Lung (tissue), 12 donors: Measurements from ENCODE around the gene MED13L. TPM values are rescaled to one million over a fixed set of nuclear protein-coding genes. Genes with fewer than 3 reads are reported as not detected.

Source experiments
- ATAC-seq: fragments of 200-7000 bp; cut with Tn5 transposase; one replicate; pipeline ENCODE4 v1.9.1; 2020; ENCODE audit warnings: moderate number of reproducible peaks; ENCODE audit not compliant: insufficient read depth, low FRiP score
- DNase-seq, 3 donors: peaks; one replicate each; pipeline ENCODE4 v3.0.0-alpha.2; 2013 to 2017
- H3K27ac ChIP-seq, 2 donors: one replicate each; pipeline ENCODE4 v1.5.1; 2013; ENCODE audit warnings: mild to moderate bottlenecking in 2 of 2, moderate library complexity in 2 of 2, control low read depth in 1 of 2, inconsistent platforms in 1 of 2, low read depth in 1 of 2, low read length in 1 of 2
- H3K27me3 ChIP-seq, 3 donors: one replicate each; pipeline ENCODE4 v1.5.1; 2013; ENCODE audit warnings: low read length in 2 of 3; ENCODE audit not compliant: control insufficient read depth in 3 of 3, insufficient read depth in 3 of 3
- H3K36me3 ChIP-seq, 4 donors: one replicate each; pipeline ENCODE4 v1.5.1; 2013; ENCODE audit warnings: low read length in 4 of 4, mild to moderate bottlenecking in 1 of 4, moderate library complexity in 1 of 4; ENCODE audit not compliant: control insufficient read depth in 4 of 4, insufficient read depth in 4 of 4
- H3K4me1 ChIP-seq, 5 donors: one replicate each; pipeline ENCODE4 v1.5.1; 2013; ENCODE audit warnings: low read length in 5 of 5, mild to moderate bottlenecking in 2 of 5, moderate library complexity in 1 of 5; ENCODE audit not compliant: control insufficient read depth in 5 of 5, insufficient read depth in 5 of 5
- H3K4me3 ChIP-seq: one replicate; pipeline ENCODE4 v1.5.1; 2013; ENCODE audit warnings: mild to moderate bottlenecking, control low read depth, moderate library complexity
- H3K9ac ChIP-seq, 2 donors: one replicate each; pipeline ENCODE4 v1.5.1; 2013; ENCODE audit warnings: low read length in 2 of 2, control low read depth in 1 of 2; ENCODE audit not compliant: insufficient read depth in 1 of 2
- H3K9me3 ChIP-seq, 4 donors: one replicate each; pipeline ENCODE4 v1.5.1; 2013; ENCODE audit warnings: low read length in 3 of 4, mild to moderate bottlenecking in 1 of 4, moderate library complexity in 1 of 4; ENCODE audit not compliant: control insufficient read depth in 4 of 4, insufficient read depth in 3 of 4
- WGBS, 2 donors: extraction: QIAGEN DNeasy Blood & Tissue Kit; methylation state at CpG; one replicate each; pipeline ENCODE4 v1.1.7; 2013; 5-methylcytosine and 5-hydroxymethylcytosine counted together
- polyA plus RNA-seq, 2 donors: library from polyadenylated mRNA; stranded (reverse); fragments of 200-250 nt; gene quantifications; one replicate each; pipeline ENCODE4 v1.2.1, GENCODE V29; 2013
- total RNA-seq, 2 donors: library from RNA; depleted of rRNA in 1 of 2; stranded (reverse); fragments of >200 nt in 1 of 2; gene quantifications; one replicate each; pipeline ENCODE4 v1.2.1, GENCODE V29; 2014 to 2021
- TF ChIP-seq, protein P1 (sequence below): IDR thresholded peaks from 2 replicates; pipeline ENCODE4 v1.5.1; 2012; ENCODE audit warnings: mild to moderate bottlenecking; ENCODE audit errors: control extremely low read depth, extremely low read depth
- donor health status: control.
- donor health status: control.
- donor health status: Bipolar disorder and iron deficiency.
- donor health status: healthy.
- donor health status: DM: yes; HTN: yes; CAD: no.

The MED13L gene
- total and polyA plus RNA-seq, 4 donors, result 18.2 to 329 (median 71.4) TPM

DNA sequence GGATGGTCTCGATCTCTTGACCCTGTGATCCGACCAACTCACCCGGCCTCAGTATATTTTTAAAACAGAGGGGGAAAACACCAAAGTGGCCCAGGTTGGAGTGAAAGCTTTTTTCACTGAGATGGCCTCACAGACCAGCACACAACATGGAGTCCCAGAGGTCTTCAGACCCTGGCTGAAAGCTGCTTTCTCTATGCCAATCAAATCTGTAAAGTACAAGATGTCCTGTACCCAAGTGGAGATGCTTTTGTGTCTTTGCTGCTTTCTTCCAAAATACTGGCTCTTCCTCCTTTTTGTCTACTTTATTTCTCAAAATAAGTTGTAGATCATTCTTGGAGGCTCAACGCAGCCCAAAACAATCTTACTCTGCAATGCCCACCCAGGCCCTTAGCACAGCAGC, 214.8 kb downstream of the MED13L start:
- Histone ChIP-seq H3K4me1 (peaks cover 0 to 15% (median 11%) of the 10 kb centered on the region in 5 donors), H3K27ac (no peak overlapping the region), H3K9me3 (no peaks in the 10 kb centered on the region), H3K36me3 (no peaks in the 10 kb centered on the region), H3K27me3 (no peaks in the 10 kb centered on the region), H3K9ac (no peak overlapping the region), H3K4me3 (no peak overlapping the region)
- TF ChIP-seq, protein P1, sequence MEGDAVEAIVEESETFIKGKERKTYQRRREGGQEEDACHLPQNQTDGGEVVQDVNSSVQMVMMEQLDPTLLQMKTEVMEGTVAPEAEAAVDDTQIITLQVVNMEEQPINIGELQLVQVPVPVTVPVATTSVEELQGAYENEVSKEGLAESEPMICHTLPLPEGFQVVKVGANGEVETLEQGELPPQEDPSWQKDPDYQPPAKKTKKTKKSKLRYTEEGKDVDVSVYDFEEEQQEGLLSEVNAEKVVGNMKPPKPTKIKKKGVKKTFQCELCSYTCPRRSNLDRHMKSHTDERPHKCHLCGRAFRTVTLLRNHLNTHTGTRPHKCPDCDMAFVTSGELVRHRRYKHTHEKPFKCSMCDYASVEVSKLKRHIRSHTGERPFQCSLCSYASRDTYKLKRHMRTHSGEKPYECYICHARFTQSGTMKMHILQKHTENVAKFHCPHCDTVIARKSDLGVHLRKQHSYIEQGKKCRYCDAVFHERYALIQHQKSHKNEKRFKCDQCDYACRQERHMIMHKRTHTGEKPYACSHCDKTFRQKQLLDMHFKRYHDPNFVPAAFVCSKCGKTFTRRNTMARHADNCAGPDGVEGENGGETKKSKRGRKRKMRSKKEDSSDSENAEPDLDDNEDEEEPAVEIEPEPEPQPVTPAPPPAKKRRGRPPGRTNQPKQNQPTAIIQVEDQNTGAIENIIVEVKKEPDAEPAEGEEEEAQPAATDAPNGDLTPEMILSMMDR, result no peak
- ATAC-seq (no peak), DNase-seq (no peak)
- 96 to 98% methylated on average over 4 of the region's 4 CpGs for WGBS, 2 donors

DNA sequence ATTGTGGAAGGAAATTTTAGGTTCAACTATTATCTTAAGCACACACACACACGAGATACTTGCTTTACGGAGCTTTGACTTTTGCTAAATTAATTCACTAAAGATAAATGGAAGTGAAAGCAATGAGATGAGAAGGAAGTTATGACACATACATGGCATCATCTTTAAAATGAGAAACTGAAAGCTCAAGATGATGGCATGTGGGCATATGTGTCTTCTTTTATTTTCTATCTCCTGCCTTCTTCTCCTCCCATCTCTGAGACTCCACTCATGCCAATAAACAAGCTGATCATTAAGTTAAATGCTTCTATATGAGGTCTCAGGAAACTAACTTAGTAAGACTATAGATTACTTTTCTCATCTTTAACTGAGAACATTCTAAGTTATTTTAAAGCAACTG, 216.7 kb downstream of the MED13L start:
- Histone ChIP-seq H3K9ac (no peak overlapping the region), H3K4me1 (peaks cover 0 to 8% (median 6%) of the 10 kb centered on the region in 5 donors), H3K27ac (no peak overlapping the region), H3K9me3 (no peaks in the 10 kb centered on the region), H3K27me3 (no peaks in the 10 kb centered on the region), H3K4me3 (no peak overlapping the region), H3K36me3 (no peaks in the 10 kb centered on the region)
- 35 to 53% methylated on average over 2 of the region's 2 CpGs for WGBS, 2 donors
- ATAC-seq (no peak), DNase-seq (no peak)
- TF ChIP-seq, protein P1, result no peak

DNA sequence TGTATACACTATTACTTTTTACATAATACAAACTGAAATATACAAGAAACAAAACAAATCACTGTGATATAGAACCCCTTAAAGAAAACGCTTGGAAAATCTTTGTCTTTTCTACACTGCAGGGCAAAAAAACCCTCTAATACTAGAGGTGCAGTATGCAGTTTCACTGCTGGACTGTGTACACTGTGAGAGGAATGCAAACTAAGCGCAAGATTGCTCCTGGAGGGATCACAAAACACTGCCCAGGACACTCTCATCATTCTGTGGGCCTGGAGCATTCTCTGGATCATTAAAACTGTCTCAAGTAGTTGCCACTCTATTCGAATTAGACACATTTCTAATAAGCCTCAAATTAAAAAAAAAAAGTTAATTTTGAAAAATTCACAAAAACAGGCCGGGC, 217.6 kb downstream of the MED13L start:
- no peaks in the 10 kb centered on the region for H3K36me3 ChIP-seq
- H3K4me1 ChIP-seq, result peaks cover 0 to 5% (median 3%) of the 10 kb centered on the region in 5 donors
- ATAC-seq, result no peak
- no peaks in the 10 kb centered on the region for H3K9me3 ChIP-seq
- no peak overlapping the region for H3K9ac ChIP-seq
- DNase-seq, result no peak
- no peak overlapping the region for H3K27ac ChIP-seq
- H3K27me3 ChIP-seq, result no peaks in the 10 kb centered on the region
- no peak overlapping the region for H3K4me3 ChIP-seq
- WGBS, 2 donors, result 85 to 91% methylated on average over 4 of the region's 4 CpGs
- TF ChIP-seq, protein P1, result no peak

DNA sequence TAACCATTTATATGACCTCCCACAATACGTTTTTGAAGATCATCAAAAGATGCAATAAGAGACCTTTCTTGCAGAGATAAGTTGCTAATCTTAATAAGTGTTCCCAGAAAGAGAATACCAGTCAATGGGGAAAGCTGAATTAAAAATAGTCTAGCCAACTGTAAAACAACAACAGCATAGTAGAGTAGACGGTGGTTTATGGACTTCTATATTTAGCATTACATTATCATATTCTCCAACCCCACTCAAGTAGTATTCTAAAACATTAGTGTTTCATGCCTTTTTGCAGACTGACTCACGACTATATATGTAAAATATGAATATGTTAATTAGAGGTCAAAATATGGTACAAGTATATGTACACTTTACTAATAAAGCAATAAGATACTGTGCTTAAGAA, 218.9 kb downstream of the MED13L start:
- WGBS, 2 donors, result 74 to 75% methylated on average over 3 of the region's 3 CpGs
- no peak for ATAC-seq
- no peaks in the 10 kb centered on the region for H3K27me3 ChIP-seq
- TF ChIP-seq, protein P1, result no peak
- no peaks in the 10 kb centered on the region for H3K9me3 ChIP-seq
- H3K4me1 ChIP-seq, result peaks cover 3 to 12% (median 10%) of the 10 kb centered on the region in 5 donors
- no peak overlapping the region for H3K9ac ChIP-seq
- no peak overlapping the region for H3K27ac ChIP-seq
- no peak for DNase-seq
- no peaks in the 10 kb centered on the region for H3K36me3 ChIP-seq
- H3K4me3 ChIP-seq, result no peak overlapping the region
